Adrenal gland (tissue), 12 donors: ENCODE data around the gene BZW2. TPM values are rescaled to one million over a fixed set of nuclear protein-coding genes. Genes with fewer than 3 reads are reported as not detected.

Source experiments
- DNase-seq, 7 donors: peaks; one replicate each; pipeline ENCODE4 v3.0.0-alpha.2; 2019 to 2020
- H3K27ac ChIP-seq, 5 donors: fragments of 200-600 bp; sonication (generic) in 4 of 5; 1 replicate in 3 of 5; 2 replicates in 2 of 5; pipeline versions ENCODE4 v1.5.1 to v1.8.0; 2016 to 2020; ENCODE audit warnings: mild to moderate bottlenecking in 1 of 5
- H3K27me3 ChIP-seq: fragments of 200-600 bp; 2 replicates; pipeline ENCODE4 v1.8.0; 2021
- H3K36me3 ChIP-seq, 2 donors: fragments of 200-600 bp; replicated peaks in 1 of 2; 1 replicate in 1 of 2; 2 replicates in 1 of 2; pipeline versions ENCODE4 v1.5.1 to v1.8.0; 2018 to 2022
- H3K4me1 ChIP-seq, 2 donors: fragments of 200-600 bp; replicated peaks in 1 of 2; 1 replicate in 1 of 2; 2 replicates in 1 of 2; pipeline versions ENCODE4 v1.5.1 to v1.8.0; 2018 to 2021
- H3K4me3 ChIP-seq, 4 donors: fragments of 200-600 bp; sonication (generic) in 3 of 4; one replicate each; pipeline ENCODE4 v1.5.1; 2016 to 2018
- H3K9me3 ChIP-seq, 3 donors: fragments of 200-600 bp; sonication (generic) in 1 of 3; replicated peaks in 1 of 3; 1 replicate in 2 of 3; 2 replicates in 1 of 3; pipeline versions ENCODE4 v1.5.1 to v1.8.0; 2016 to 2021
- POLR2A ChIP-seq, 2 donors: fragments of 450-650 bp; IDR thresholded peaks; one replicate each; pipeline ENCODE4 v1.6.1; 2017; ENCODE audit warnings: antibody characterized with exemption in 2 of 2, mild to moderate bottlenecking in 2 of 2, moderate library complexity in 1 of 2
- WGBS, 4 donors: extraction: QIAGEN DNeasy Blood & Tissue Kit in 2 of 4; methylation state at CpG; one replicate each; pipeline versions ENCODE4 v1.1.5 to v1.1.7; 2013 to 2017; 5-methylcytosine and 5-hydroxymethylcytosine counted together
- intact Hi-C, 2 donors: fragments of 100-400 bp; cut with DNase I; formaldehyde crosslinking; loops; one replicate each; pipeline versions ENCODE4 v1.14.1 to v1.15.0; 2022 to 2023
- polyA plus RNA-seq, 3 donors: library from polyadenylated mRNA; stranded (reverse); fragments of 200-250 nt in 2 of 3; fragments of 350-450 nt in 1 of 3; fragmentation: Illumina TruSeq in 1 of 3; extraction: RNeasy Lipid Tissue Mini Kit (QIAGEN cat#74804) in 1 of 3; gene quantifications; one replicate each; pipeline ENCODE4 v1.2.3, GENCODE V29; 2013 to 2014
- total RNA-seq, 9 donors: library from RNA; depleted of rRNA in 4 of 9; stranded (reverse); fragments of >200 nt in 4 of 9; fragments of 120-200 nt in 1 of 9; fragmentation: NEBNext Ultra II Directional in 1 of 9; extraction: Animal tissue kit (Norgen Biotek cat#: 25700) in 1 of 9; gene quantifications; one replicate each; pipeline versions ENCODE4 v1.1.0 to v1.2.4, GENCODE V29; 2013 to 2023
- TF ChIP-seq, protein P1 (sequence below), 6 experiments: fragments of 450-650 bp in 4 of 6; fragments of 200-600 bp in 2 of 6; sonication (generic) in 1 of 6; IDR thresholded peaks; 1 replicate in 5 of 6; 2 replicates in 1 of 6; pipeline versions ENCODE4 v1.5.1 to v1.8.0; 2016 to 2021; ENCODE audit warnings: antibody characterized with exemption in 6 of 6, mild to moderate bottlenecking in 2 of 6, moderate library complexity in 1 of 6
- donor health status: healthy with polysubstance abuse.
- donor health status: Bipolar disorder and iron deficiency.
- donor health status: DM: yes; HTN: yes; CAD: no.
- donor health status: DM: no; HTN: no; CAD: no.
- donor health status: DM: no; HTN: no; CAD: no.
- donor health status: DM: yes; HTN: yes; CAD: no.

BZW2 gene
- total and polyA plus RNA-seq, 12 donors, result 11.1 to 46.5 (median 34.2) TPM

DNA sequence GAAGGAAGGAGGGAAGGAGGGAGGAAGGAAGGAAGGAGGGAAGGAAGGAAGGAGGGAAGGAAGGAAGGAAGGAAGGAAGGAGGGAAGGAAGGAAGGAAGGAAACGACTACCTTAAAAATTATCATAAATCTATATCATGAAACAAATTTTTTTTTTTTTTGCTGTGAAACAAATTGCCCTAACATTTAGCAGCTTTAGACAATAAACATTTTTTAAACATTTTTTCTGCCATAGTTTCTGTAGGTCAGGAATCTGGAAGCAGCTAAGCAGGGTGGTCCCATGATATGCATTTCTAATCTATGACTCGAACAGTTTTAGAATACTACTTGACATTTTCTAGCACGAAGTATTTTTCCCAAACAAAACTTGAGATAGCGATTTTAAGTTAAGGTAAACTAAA is 64.7 kb downstream of the BZW2 start:
- no peaks in the 10 kb centered on the region for H3K4me1 ChIP-seq
- WGBS, 4 donors, result 81 to 88% (median 86%) methylated on average over 4 of the region's 4 CpGs
- no peak overlapping the region for H3K4me3 ChIP-seq
- no peak for DNase-seq
- no peaks in the 10 kb centered on the region for H3K27me3 ChIP-seq
- no peaks in the 10 kb centered on the region for H3K9me3 ChIP-seq
- no peak for TF ChIP-seq POLR2A (IDR thresholded peaks at IDR 0.05)
- TF ChIP-seq, protein P1, sequence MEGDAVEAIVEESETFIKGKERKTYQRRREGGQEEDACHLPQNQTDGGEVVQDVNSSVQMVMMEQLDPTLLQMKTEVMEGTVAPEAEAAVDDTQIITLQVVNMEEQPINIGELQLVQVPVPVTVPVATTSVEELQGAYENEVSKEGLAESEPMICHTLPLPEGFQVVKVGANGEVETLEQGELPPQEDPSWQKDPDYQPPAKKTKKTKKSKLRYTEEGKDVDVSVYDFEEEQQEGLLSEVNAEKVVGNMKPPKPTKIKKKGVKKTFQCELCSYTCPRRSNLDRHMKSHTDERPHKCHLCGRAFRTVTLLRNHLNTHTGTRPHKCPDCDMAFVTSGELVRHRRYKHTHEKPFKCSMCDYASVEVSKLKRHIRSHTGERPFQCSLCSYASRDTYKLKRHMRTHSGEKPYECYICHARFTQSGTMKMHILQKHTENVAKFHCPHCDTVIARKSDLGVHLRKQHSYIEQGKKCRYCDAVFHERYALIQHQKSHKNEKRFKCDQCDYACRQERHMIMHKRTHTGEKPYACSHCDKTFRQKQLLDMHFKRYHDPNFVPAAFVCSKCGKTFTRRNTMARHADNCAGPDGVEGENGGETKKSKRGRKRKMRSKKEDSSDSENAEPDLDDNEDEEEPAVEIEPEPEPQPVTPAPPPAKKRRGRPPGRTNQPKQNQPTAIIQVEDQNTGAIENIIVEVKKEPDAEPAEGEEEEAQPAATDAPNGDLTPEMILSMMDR (IDR thresholded peaks at IDR 0.05), result no peak
- intact Hi-C loops, result loop anchor here in 1 of 2 donors (10.0 kb wide), 1 partner anchor 74 kb away; no protein-coding TSS in a partner anchor
- H3K36me3 ChIP-seq, result no peaks in the 10 kb centered on the region
- H3K27ac ChIP-seq, result no peak overlapping the region

DNA sequence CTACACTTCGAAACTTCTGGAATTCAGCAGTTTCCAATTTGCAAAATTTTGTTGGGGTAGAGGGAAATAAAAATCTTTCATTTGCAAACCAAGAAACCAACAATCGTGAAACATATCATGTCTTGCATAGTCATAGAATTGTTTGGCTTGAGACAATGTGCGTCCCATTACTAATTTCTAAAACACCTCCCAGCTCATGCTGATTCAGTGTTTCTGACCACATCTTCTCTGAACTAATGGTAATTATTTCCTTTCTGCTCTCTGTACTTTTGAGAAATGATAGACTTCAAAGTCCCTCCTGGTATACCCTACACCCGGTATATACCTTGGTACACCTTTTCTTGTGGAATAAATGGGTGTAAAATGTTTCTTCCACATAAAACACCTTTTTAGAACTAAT is 65.7 kb downstream of the BZW2 start:
- no peak for DNase-seq
- no peaks in the 10 kb centered on the region for H3K9me3 ChIP-seq
- no peaks in the 10 kb centered on the region for H3K4me1 ChIP-seq
- H3K36me3 ChIP-seq, result no peaks in the 10 kb centered on the region
- intact Hi-C loops, result loop anchor here in 1 of 2 donors (10.0 kb wide), 1 partner anchor 73 kb away; no protein-coding TSS in a partner anchor
- 87 to 93% (median 90%) methylated on average over 4 of the region's 4 CpGs for WGBS, 4 donors
- H3K4me3 ChIP-seq, result no peak overlapping the region
- H3K27ac ChIP-seq, result no peak overlapping the region
- TF ChIP-seq, protein P1 (IDR thresholded peaks at IDR 0.05), result no peak
- no peak for TF ChIP-seq POLR2A (IDR thresholded peaks at IDR 0.05)
- H3K27me3 ChIP-seq, result no peaks in the 10 kb centered on the region

- intact Hi-C loops, result loop anchor here in 1 of 2 donors (10.0 kb wide), 1 partner anchor 72 kb away; no protein-coding TSS in a partner anchor
- TF ChIP-seq, protein P1 (IDR thresholded peaks at IDR 0.05), result no peak
- no peak for TF ChIP-seq POLR2A (IDR thresholded peaks at IDR 0.05)
- WGBS, 4 donors, result 93 to 100% (median 97%) methylated on average over 4 of the region's 4 CpGs
- DNase-seq, result no peak
- Histone ChIP-seq H3K4me3 (no peak overlapping the region), H3K27ac (no peak overlapping the region), H3K4me1 (no peaks in the 10 kb centered on the region), H3K9me3 (no peaks in the 10 kb centered on the region), H3K27me3 (no peaks in the 10 kb centered on the region), H3K36me3 (no peaks in the 10 kb centered on the region)
These were observed 66.9 kb downstream of the BZW2 start for GRCh38 chr7:16712916-16713315.

DNA sequence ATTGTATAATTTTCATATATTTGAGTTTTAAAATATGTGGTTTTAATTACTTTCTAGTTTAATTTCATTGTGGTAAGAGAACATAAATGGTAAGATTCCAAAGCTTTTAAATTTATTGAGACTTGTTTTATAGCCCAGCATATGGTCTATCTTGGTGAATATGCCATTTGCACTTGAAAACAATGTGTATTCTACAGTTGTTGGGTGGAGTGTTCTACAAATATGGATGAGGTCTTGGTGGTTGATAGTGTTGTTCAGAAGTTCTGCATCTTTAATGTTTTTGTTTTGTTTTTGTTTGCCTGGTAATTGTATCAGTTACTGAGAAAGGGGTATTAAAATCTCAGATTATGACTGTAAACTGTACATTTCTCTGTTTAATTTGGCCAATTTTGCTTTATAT is 69.9 kb downstream of the BZW2 start:
- Histone ChIP-seq H3K36me3 (no peaks in the 10 kb centered on the region), H3K4me1 (no peaks in the 10 kb centered on the region), H3K4me3 (no peak overlapping the region), H3K27me3 (no peaks in the 10 kb centered on the region), H3K9me3 (no peaks in the 10 kb centered on the region), H3K27ac (no peak overlapping the region)
- TF ChIP-seq POLR2A (IDR thresholded peaks at IDR 0.05), result no peak
- TF ChIP-seq, protein P1 (IDR thresholded peaks at IDR 0.05), result no peak
- intact Hi-C loops, result loop anchor here in 1 of 2 donors (10.0 kb wide), 1 partner anchor 69 kb away; no protein-coding TSS in a partner anchor
- DNase-seq, result no peak
